ENCODE data around the gene ZNF638. TPM values are rescaled to one million over a fixed set of nuclear protein-coding genes. Genes with fewer than 3 reads are reported as not detected.

The ZNF638 gene
- total and polyA plus RNA-seq, 2 donors (not counting 3 experiments of a cell fraction or from before 2014, with no cell fraction given) = 36.4 to 111 TPM

- BruUV-seq (replicated peaks) = no TSS peak
- TF ChIP-seq FOS (IDR thresholded peaks at IDR 0.05; ENCODE audit: borderline replicate concordance, insufficient read depth, low read length) (no peak), CTCF (IDR thresholded peaks at IDR 0.05; ENCODE audit: extremely low read depth in 1 of 2, insufficient read depth in 1 of 2, low read depth in 1 of 2, low read length in 2 of 2) (no peak), GATA2 (IDR thresholded peaks at IDR 0.05; ENCODE audit: insufficient read depth, insufficient read length, low read depth, low read length) (no peak), EZH2 (IDR thresholded peaks at IDR 0.05; ENCODE audit: borderline replicate concordance, low read depth, low read length, severe bottlenecking) (no peak), MAX (IDR thresholded peaks at IDR 0.05; ENCODE audit: insufficient read depth, insufficient read length) (no peak), POLR2AphosphoS5 (IDR thresholded peaks at IDR 0.05; ENCODE audit: insufficient read depth, low read depth, low read length) (no peak), POLR2A (IDR thresholded peaks at IDR 0.05; ENCODE audit: low read depth, low read length) (no peak), JUN (IDR thresholded peaks at IDR 0.05; ENCODE audit: borderline replicate concordance, insufficient read depth, insufficient read length, low read depth) (no peak), MYC (IDR thresholded peaks at IDR 0.05; ENCODE audit: low read depth, low read length) (no peak)
- H3K9ac ChIP-seq (replicated peaks; ENCODE audit: extremely low read depth, insufficient read depth, low read length) = no peak overlapping the region
- no peak overlapping the region for H3K27ac ChIP-seq (ENCODE audit: insufficient read depth, low read depth, low read length)
- no peaks in the 10 kb centered on the region for H3K79me2 ChIP-seq (ENCODE audit: control insufficient read depth, insufficient read depth, low read length)
- H3K9me3 ChIP-seq (replicated peaks; ENCODE audit: control insufficient read depth, insufficient read depth, low read length) = no peaks in the 10 kb centered on the region
- no peak overlapping the region for H3K4me3 ChIP-seq (replicated peaks in 1 of 3; ENCODE audit: insufficient read depth in 1 of 3, low read depth in 1 of 3, low read length in 3 of 3)
- no peak for DNase-seq (ENCODE audit: low read depth, low spot score)
- H3K4me1 ChIP-seq (ENCODE audit: control insufficient read depth, extremely low read depth, insufficient read depth, low read length) = peaks cover 12% of the 10 kb centered on the region
- ChIA-PET CTCF (interaction anchor here (0.7 to 1.7 kb wide), 6 partner anchors 10 to 138 kb away, joined by 3 to 6 read pairs (median 4); no protein-coding TSS in a partner anchor), POLR2A (interaction anchor here (0.7 kb wide), 1 partner anchor 18 kb away, joined by 5 read pairs; no protein-coding TSS in a partner anchor)
- H3K4me2 ChIP-seq (ENCODE audit: insufficient read depth, low read length) = no peak overlapping the region
- H3K27me3 ChIP-seq (ENCODE audit: control insufficient read depth in 2 of 2, insufficient read depth in 2 of 2, low read length in 2 of 2) = no peaks in the 10 kb centered on the region
- H4K20me1 ChIP-seq (replicated peaks; ENCODE audit: control insufficient read depth, extremely low read depth, insufficient read depth, low read length) = no peaks in the 10 kb centered on the region
- no peak for FAIRE-seq
- dilution Hi-C loops (cut with MboI; ENCODE audit: extremely low pct_ligation_motif_present, low sequenced_read_pairs) (no loop called here), intact Hi-C loops (cut with micrococcal nuclease) (no loop called here)
- H3K9me1 ChIP-seq (replicated peaks; ENCODE audit: control insufficient read depth, extremely low read depth, insufficient read depth, low read length) = no peaks in the 10 kb centered on the region
- no peak overlapping the region for H2AFZ ChIP-seq (ENCODE audit: low read depth, low read length)
- peaks cover 5 to 15% of the 10 kb centered on the region in 2 experiments for H3K36me3 ChIP-seq (ENCODE audit: control insufficient read depth in 2 of 2, extremely low read depth in 1 of 2, insufficient read depth in 2 of 2, low read length in 2 of 2)
These were observed 145.7 kb downstream of the ZNF638 start for GRCh38 chr2:71477231-71477691.

Measured in endothelial cell of umbilical vein (primary cell).